Hindlimb muscle (tissue), 1 donor: Measurements from ENCODE around the gene FNBP1L. TPM values are rescaled to one million over a fixed set of nuclear protein-coding genes. Genes with fewer than 3 reads are reported as not detected.

Experiments
- DNase-seq: peaks from one replicate; pipeline ENCODE4 v3.0.0-alpha.2; 2013
- polyA plus RNA-seq: library from polyadenylated mRNA; unstranded; fragments of 120-200 nt; gene quantifications from one replicate; pipeline ENCODE4 v1.2.1, GENCODE V29; 2013; ENCODE audit not compliant: insufficient read length

FNBP1L gene
- polyA plus RNA-seq, 1 donor: 44.1 TPM

- no peak for DNase-seq
These were observed 146.6 kb downstream of the FNBP1L start for GRCh38 chr1:93594603-93594880.

GRCh38 chr1:93595266-93595665 lies 147.3 kb downstream of the FNBP1L start:
- peak; percentile 77 for DNase-seq

- no peak for DNase-seq
These were observed 147.8 kb downstream of the FNBP1L start for GRCh38 chr1:93595743-93596142.

- no peak for DNase-seq
These were observed 148.6 kb downstream of the FNBP1L start for GRCh38 chr1:93596329-93597089.

- DNase-seq: peak; percentile 84
These were observed 149.8 kb downstream of the FNBP1L start for GRCh38 chr1:93597709-93598108.

GRCh38 chr1:93598396-93598795 lies 150.5 kb downstream of the FNBP1L start:
- DNase-seq: no peak

GRCh38 chr1:93598861-93599439 lies 151.0 kb downstream of the FNBP1L start:
- no peak for DNase-seq

- DNase-seq: no peak
These were observed 151.6 kb downstream of the FNBP1L start for GRCh38 chr1:93599479-93599878.

- DNase-seq: no peak
These were observed 152.7 kb downstream of the FNBP1L start for GRCh38 chr1:93600663-93601062.

- DNase-seq: no peak
These were observed 153.8 kb downstream of the FNBP1L start for GRCh38 chr1:93601686-93602085.

- DNase-seq: no peak
These were observed 154.2 kb downstream of the FNBP1L start for GRCh38 chr1:93602101-93602500.

- no peak for DNase-seq
These were observed 155.2 kb downstream of the FNBP1L start for GRCh38 chr1:93603106-93603505.

- no peak for DNase-seq
These were observed 155.7 kb downstream of the FNBP1L start for GRCh38 chr1:93603601-93604000.

Other genes starting within 250 kb of the FNBP1L start
- gene DR1, start 102.2 kb upstream of the FNBP1L start, polyA plus RNA-seq: 64.0 TPM
- 14.5 TPM for gene BCAR3, start 233.7 kb downstream of the FNBP1L start, polyA plus RNA-seq